ENCODE data around the gene PEX3.

DNA sequence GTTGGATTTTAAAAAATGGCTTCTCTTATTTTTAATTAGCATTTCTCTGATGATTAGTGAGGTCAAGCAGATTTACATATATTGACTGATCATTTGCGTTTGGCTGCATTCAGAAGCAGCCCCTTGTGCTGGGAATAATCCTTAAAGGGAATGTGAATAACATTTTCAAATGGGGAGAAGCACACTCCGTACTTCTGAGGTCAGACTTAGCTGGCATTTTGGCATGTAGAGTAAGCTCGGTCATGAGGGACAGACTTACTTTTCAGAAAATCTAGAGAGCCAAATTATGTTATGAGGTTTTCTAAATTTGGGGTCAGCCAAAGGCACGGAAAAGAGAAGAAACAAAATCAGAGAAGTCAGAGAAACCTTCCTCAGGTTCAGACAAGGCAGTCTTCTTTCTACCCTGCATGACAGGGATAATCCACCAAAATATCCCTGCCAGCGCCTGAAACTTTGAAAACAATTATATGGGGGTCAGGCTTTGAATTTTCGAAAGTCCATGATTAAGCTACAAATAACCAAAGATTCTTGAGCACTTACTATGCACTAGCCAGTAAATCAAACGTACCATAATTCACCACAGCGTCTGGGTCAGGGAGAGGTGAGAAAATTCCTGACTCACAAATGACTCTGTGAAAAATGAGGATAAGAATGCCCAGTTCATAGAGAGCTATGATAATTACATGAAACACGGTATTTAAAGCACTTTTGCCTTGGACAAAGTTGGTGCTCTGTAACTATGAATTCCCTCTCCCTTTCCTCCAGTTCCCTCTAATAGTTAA is 45.0 kb upstream of the PEX3 start:
- TF ChIP-seq, protein P1, sequence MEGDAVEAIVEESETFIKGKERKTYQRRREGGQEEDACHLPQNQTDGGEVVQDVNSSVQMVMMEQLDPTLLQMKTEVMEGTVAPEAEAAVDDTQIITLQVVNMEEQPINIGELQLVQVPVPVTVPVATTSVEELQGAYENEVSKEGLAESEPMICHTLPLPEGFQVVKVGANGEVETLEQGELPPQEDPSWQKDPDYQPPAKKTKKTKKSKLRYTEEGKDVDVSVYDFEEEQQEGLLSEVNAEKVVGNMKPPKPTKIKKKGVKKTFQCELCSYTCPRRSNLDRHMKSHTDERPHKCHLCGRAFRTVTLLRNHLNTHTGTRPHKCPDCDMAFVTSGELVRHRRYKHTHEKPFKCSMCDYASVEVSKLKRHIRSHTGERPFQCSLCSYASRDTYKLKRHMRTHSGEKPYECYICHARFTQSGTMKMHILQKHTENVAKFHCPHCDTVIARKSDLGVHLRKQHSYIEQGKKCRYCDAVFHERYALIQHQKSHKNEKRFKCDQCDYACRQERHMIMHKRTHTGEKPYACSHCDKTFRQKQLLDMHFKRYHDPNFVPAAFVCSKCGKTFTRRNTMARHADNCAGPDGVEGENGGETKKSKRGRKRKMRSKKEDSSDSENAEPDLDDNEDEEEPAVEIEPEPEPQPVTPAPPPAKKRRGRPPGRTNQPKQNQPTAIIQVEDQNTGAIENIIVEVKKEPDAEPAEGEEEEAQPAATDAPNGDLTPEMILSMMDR (IDR thresholded peaks at IDR 0.05): no peak
- no peak for TF ChIP-seq EZH2 (IDR thresholded peaks at IDR 0.05; ENCODE audit: borderline replicate concordance, insufficient read depth, low read depth, low read length, poor library complexity, severe bottlenecking)
